RPMI7951 (cell line): ENCODE data around the gene MPI. TPM values are rescaled to one million over a fixed set of nuclear protein-coding genes. Genes with fewer than 3 reads are reported as not detected.

Experiments used
- DNase-seq: peaks from one replicate; pipeline ENCODE4 v3.0.0-alpha.2; 2012; ENCODE audit warnings: low read depth
- total RNA-seq: library from RNA; depleted of rRNA; stranded (reverse); fragments of >200 nt; shearing (Covaris generic); gene quantifications from 2 replicates; pipeline ENCODE4 v1.2.3, GENCODE V29; 2014; rRNA removed

Gene MPI
- 142 and 162 TPM in 2 replicates for total RNA-seq

GRCh38 chr15:74889883-74890664 is at the start of gene MPI:
TSS of gene MPI (plus strand) at chr15:74890042. CDS start at chr15:74890074, 32 bp downstream.
- DNase-seq: peak; percentile 78

- DNase-seq: no peak
Observed at GRCh38 chr15:74840851-74841775, 48.7 kb upstream of the MPI start.

- no peak for DNase-seq
Observed at GRCh38 chr15:74841891-74842373, 47.9 kb upstream of the MPI start.

- DNase-seq: peak; percentile 87
Observed at GRCh38 chr15:74842581-74843444, 47.0 kb upstream of the MPI start, which contains the start of gene ULK3. TSS of gene ULK3 (minus strand) at chr15:74843156. CDS start at chr15:74843105, 51 bp downstream.

GRCh38 chr15:74843445-74843828 is 46.4 kb upstream of the MPI start:
- no peak for DNase-seq

- no peak for DNase-seq
Observed at GRCh38 chr15:74843891-74844299, 45.9 kb upstream of the MPI start.

- no peak for DNase-seq
Observed at GRCh38 chr15:74844319-74845207, 45.3 kb upstream of the MPI start.

GRCh38 chr15:74845208-74845568 is 44.7 kb upstream of the MPI start:
- no peak for DNase-seq

- DNase-seq: no peak
Observed at GRCh38 chr15:74845581-74845980, 44.3 kb upstream of the MPI start.

- DNase-seq: no peak
Observed at GRCh38 chr15:74847432-74847831, 42.4 kb upstream of the MPI start.

GRCh38 chr15:74850393-74850792 is 39.4 kb upstream of the MPI start:
- no peak for DNase-seq

GRCh38 chr15:74851960-74852359 is 37.9 kb upstream of the MPI start:
- DNase-seq: no peak

- no peak for DNase-seq
Observed at GRCh38 chr15:74854453-74855022, 35.3 kb upstream of the MPI start.

- no peak for DNase-seq
Observed at GRCh38 chr15:74855857-74856256, 34.0 kb upstream of the MPI start.

GRCh38 chr15:74856537-74856936 is 33.3 kb upstream of the MPI start:
- no peak for DNase-seq

- no peak for DNase-seq
Observed at GRCh38 chr15:74857082-74857655, 32.7 kb upstream of the MPI start.

- DNase-seq: no peak
Observed at GRCh38 chr15:74857671-74858368, 32.0 kb upstream of the MPI start.

- no peak for DNase-seq
Observed at GRCh38 chr15:74858369-74858740, 31.5 kb upstream of the MPI start.
